Measurements from ENCODE around the gene PLSCR3. TPM values are rescaled to one million over a fixed set of nuclear protein-coding genes. Genes with fewer than 3 reads are reported as not detected.

Gene PLSCR3
- total RNA-seq, 1 experiment from 2014 or later = 43.8 TPM

GRCh38 chr17:7404737-7405349 lies 10.5 kb upstream of the PLSCR3 start:
- TF ChIP-seq POLR2A (IDR thresholded peaks at IDR 0.05; ENCODE audit: borderline replicate concordance, extremely low read depth, insufficient read depth, insufficient read length) = peak; percentile 49
- TF ChIP-seq EGR1 (IDR thresholded peaks at IDR 0.05; ENCODE audit: low read depth) = 0 out of 2 replicates have a peak, but pooled peaks have one; percentile 24
- no peak for TF ChIP-seq CBX3 (IDR thresholded peaks at IDR 0.05; ENCODE audit: low read depth)
- no peak for TF ChIP-seq ZBTB33 (IDR thresholded peaks at IDR 0.05; ENCODE audit: extremely low read depth, insufficient replicate concordance, low read length)
- TF ChIP-seq POLR2AphosphoS5 (IDR thresholded peaks at IDR 0.05; ENCODE audit: low read depth, low read length) = peak; percentile 55; the same call in 1 of the 2 replicates
- TF ChIP-seq REST (IDR thresholded peaks at IDR 0.05; ENCODE audit: low read depth) = no peak
- peak; percentile 39 for TF ChIP-seq YY1 (IDR thresholded peaks at IDR 0.05; ENCODE audit: extremely low read depth, insufficient replicate concordance, low read depth, low read length)
- TF ChIP-seq ZFX (IDR thresholded peaks at IDR 0.05) = 0 out of 2 replicates have a peak, but pooled peaks have one; percentile 14
- H3K4me3 ChIP-seq (replicated peaks in 1 of 2; ENCODE audit: low read depth in 1 of 2, low read length in 2 of 2) = peak overlapping the region; percentile 61 to 72
- H3K9me3 ChIP-seq (ENCODE audit: control insufficient read depth in 1 of 2, insufficient read depth in 1 of 2, low read depth in 1 of 2, low read length in 2 of 2) = no peaks in the 10 kb centered on the region
- H3K36me3 ChIP-seq (ENCODE audit: control insufficient read depth in 1 of 2, insufficient read depth in 2 of 2, low read length in 2 of 2) = peaks cover 0 to 2% of the 10 kb centered on the region in 2 experiments; a peak in 1 of 4 replicates
- peak overlapping the region; percentile 70 for H3K27ac ChIP-seq (ENCODE audit: low read depth, low read length)
- DNase-seq (ENCODE audit: low read depth, low spot score) = no peak
- no peaks in the 10 kb centered on the region for H4K20me1 ChIP-seq (ENCODE audit: insufficient read depth)
- no peak overlapping the region for H2AFZ ChIP-seq (ENCODE audit: low read depth, low read length, poor library complexity, severe bottlenecking)
- RAD21 ChIA-PET (ENCODE audit: low non-redundant PET in 1 of 2, low total read pairs in 2 of 2, uncharacterized antibody in 2 of 2, unreplicated experiment in 2 of 2) = interaction anchor here (0.5 to 1.2 kb wide), 3 partner anchors 10 to 123 kb away, joined by 3 read pairs; partner anchors contain the start of genes PLSCR3 (in 1 of the 2) and SLC2A4 (in 1 of the 2)
- no peaks in the 10 kb centered on the region for H3K27me3 ChIP-seq (ENCODE audit: insufficient read depth, low read length)
- no peaks in the 10 kb centered on the region for H3K9me2 ChIP-seq (ENCODE audit: insufficient read depth)
- peak overlapping the region; percentile 84 for H3K9ac ChIP-seq (ENCODE audit: low read length)
- H3K79me2 ChIP-seq (ENCODE audit: insufficient read depth, low read length) = peaks cover 8% of the 10 kb centered on the region
- no TSS peak for BruUV-seq (replicated peaks)
- ATAC-seq = peak; percentile 35
- POLR2A ChIA-PET = interaction anchor here (0.8 to 2.3 kb wide), 15 partner anchors 11 to 179 kb away, joined by 3 to 33 read pairs (median 5); partner anchors contain the start of genes MPDU1, NEURL4, PLSCR3 and POLR2A
- H3K4me2 ChIP-seq (ENCODE audit: low read length) = peak overlapping the region; percentile 81
- intact Hi-C loops (cut with micrococcal nuclease) = loop anchor here (1.0 kb wide), 1 partner anchor 30 kb away; the partner anchor contains the start of gene TMEM102
- CTCF ChIA-PET = interaction anchor here (0.8 to 1.4 kb wide), 6 partner anchors 11 to 283 kb away, joined by 3 to 20 read pairs (median 4); partner anchors contain the start of genes PLSCR3, TMEM102, TNK1 and TP53
- H3K4me1 ChIP-seq (ENCODE audit: control insufficient read depth in 1 of 2, insufficient read depth in 2 of 2, low read length in 2 of 2) = peaks cover 30 to 43% of the 10 kb centered on the region in 2 experiments
